Spleen (tissue), 11 donors: ENCODE data around the gene EGLN3. TPM values are rescaled to one million over a fixed set of nuclear protein-coding genes. Genes with fewer than 3 reads are reported as not detected.

Experiments
- DNase-seq: peaks from one replicate; pipeline ENCODE4 v3.0.0-alpha.2; 2020
- H3K27ac ChIP-seq, 8 donors: fragments of 200-600 bp; sonication (generic) in 7 of 8; 1 replicate in 4 of 8; 2 replicates in 4 of 8; pipeline versions ENCODE4 v1.5.0 to v1.8.0; 2016 to 2021; ENCODE audit warnings: inconsistent platforms in 4 of 8, mild to moderate bottlenecking in 4 of 8, moderate library complexity in 1 of 8
- H3K27me3 ChIP-seq, 7 donors: fragments of 200-600 bp; sonication (generic) in 6 of 7; replicated peaks in 1 of 7; 1 replicate in 4 of 7; 2 replicates in 3 of 7; pipeline versions ENCODE4 v1.5.0 to v1.8.0; 2016 to 2021; ENCODE audit warnings: inconsistent platforms in 3 of 7, mild to moderate bottlenecking in 1 of 7
- H3K36me3 ChIP-seq, 6 donors: fragments of 200-600 bp; sonication (generic) in 5 of 6; 1 replicate in 4 of 6; 2 replicates in 2 of 6; pipeline versions ENCODE4 v1.5.0 to v1.8.0; 2016 to 2021; ENCODE audit warnings: inconsistent platforms in 2 of 6
- H3K4me1 ChIP-seq, 6 donors: fragments of 200-600 bp; sonication (generic) in 5 of 6; 1 replicate in 3 of 6; 2 replicates in 3 of 6; pipeline versions ENCODE4 v1.5.0 to v1.8.0; 2016 to 2021; ENCODE audit warnings: inconsistent platforms in 3 of 6
- H3K4me3 ChIP-seq, 8 donors: fragments of 200-600 bp; sonication (generic) in 7 of 8; 1 replicate in 4 of 8; 2 replicates in 4 of 8; pipeline versions ENCODE4 v1.5.0 to v1.8.0; 2016 to 2021; ENCODE audit warnings: inconsistent platforms in 4 of 8, mild to moderate bottlenecking in 4 of 8, moderate library complexity in 2 of 8
- H3K9me3 ChIP-seq, 8 donors: fragments of 200-600 bp; sonication (generic) in 7 of 8; 1 replicate in 4 of 8; 2 replicates in 4 of 8; pipeline versions ENCODE4 v1.5.0 to v1.8.0; 2016 to 2021; ENCODE audit warnings: inconsistent platforms in 4 of 8
- CTCF ChIP-seq, 11 experiments: fragments of 200-600 bp in 7 of 11; fragments of 450-650 bp in 4 of 11; sonication (generic) in 4 of 11; IDR thresholded peaks in 8 of 11; conservative IDR thresholded peaks in 3 of 11; 1 replicate in 7 of 11; 2 replicates in 4 of 11; pipeline versions ENCODE4 v1.4.0 to v1.8.0; 2016 to 2021; ENCODE audit warnings: antibody characterized with exemption in 11 of 11, inconsistent platforms in 4 of 11, mild to moderate bottlenecking in 1 of 11
- POLR2A ChIP-seq, 3 donors: fragments of 450-650 bp; IDR thresholded peaks; one replicate each; pipeline ENCODE4 v1.5.1; 2017; ENCODE audit warnings: antibody characterized with exemption in 3 of 3, mild to moderate bottlenecking in 1 of 3
- POLR2AphosphoS5 ChIP-seq, 3 donors: sonication (generic); formaldehyde crosslinking; IDR thresholded peaks; one replicate each; pipeline ENCODE4 v1.5.1; 2017; ENCODE audit warnings: antibody characterized with exemption in 3 of 3
- WGBS, 5 donors: extraction: QIAGEN DNeasy Blood & Tissue Kit in 3 of 5; methylation state at CpG; one replicate each; pipeline versions ENCODE4 v1.1.5 to v1.1.7; 2013 to 2018; 5-methylcytosine and 5-hydroxymethylcytosine counted together
- intact Hi-C: fragments of 100-400 bp; cut with DNase I; formaldehyde crosslinking; loops from one replicate; pipeline ENCODE4 v1.15.0; 2023; ENCODE audit warnings: low total_unique reads
- polyA plus RNA-seq, 3 donors: library from polyadenylated mRNA; stranded (reverse); fragments of 200-250 nt; gene quantifications; one replicate each; pipeline ENCODE4 v1.2.1, GENCODE V29; 2013
- total RNA-seq, 7 donors: library from RNA; depleted of rRNA in 3 of 7; stranded (reverse); fragments of >200 nt in 3 of 7; fragmentation: NEBNext Ultra II Directional in 4 of 7; extraction: Animal tissue kit (Norgen Biotek cat#: 25700) in 4 of 7; gene quantifications; one replicate each; pipeline versions ENCODE4 v1.1.0 to v1.2.1, GENCODE V29; 2016 to 2021
- donor health status: healthy with polysubstance abuse.
- donor health status: DM: no; HTN: no; CAD: no; lungs with moderate emphysema.
- donor health status: DM: no; HTN: no; CAD: no.
- donor health status: Bipolar disorder and iron deficiency.
- donor health status: healthy.
- donor health status: DM: no; HTN: no; CAD: no.
- donor health status: DM: yes; HTN: yes; CAD: no.

EGLN3 gene
- total and polyA plus RNA-seq, 10 donors: 4.0 to 21.5 (median 7.8) TPM

GRCh38 chr14:33948145-33948868 lies 2.6 kb downstream of the EGLN3 start:
- Histone ChIP-seq H3K4me1 (peaks cover 7 to 33% (median 16%) of the 10 kb centered on the region in 6 donors), H3K36me3 (no peaks in the 10 kb centered on the region), H3K4me3 (peak overlapping the region in 4 of 8 donors; percentile 55 to 77 (median 65)), H3K9me3 (no peaks in the 10 kb centered on the region), H3K27me3 (peaks cover 0 to 62% (median 12%) of the 10 kb centered on the region in 7 donors), H3K27ac (no peak overlapping the region)
- WGBS, 5 donors: 58 to 80% (median 64%) methylated on average over 3 of the region's 3 CpGs
- TF ChIP-seq POLR2A (IDR thresholded peaks at IDR 0.05): no peak
- no peak for TF ChIP-seq CTCF (IDR thresholded peaks at IDR 0.05 in 8 of 11, conservative IDR thresholded peaks at IDR 0.05 in 3 of 11)
- TF ChIP-seq POLR2AphosphoS5 (IDR thresholded peaks at IDR 0.05): no peak
- no peak for DNase-seq
- intact Hi-C loops: no loop called here

- Histone ChIP-seq H3K9me3 (no peaks in the 10 kb centered on the region), H3K4me3 (peak overlapping the region in 3 of 8 donors; percentile 11 to 77 (median 27)), H3K36me3 (no peaks in the 10 kb centered on the region), H3K27me3 (peaks cover 0 to 47% (median 12%) of the 10 kb centered on the region in 7 donors), H3K27ac (peak overlapping the region in 5 of 8 donors; percentile 32 to 54 (median 34)), H3K4me1 (peaks cover 7 to 33% (median 16%) of the 10 kb centered on the region in 6 donors)
- DNase-seq: no peak
- intact Hi-C loops: no loop called here
- WGBS, 5 donors: 41 to 49% (median 45%) methylated on average over 5 of the region's 5 CpGs
- TF ChIP-seq CTCF (IDR thresholded peaks at IDR 0.05 in 8 of 11, conservative IDR thresholded peaks at IDR 0.05 in 3 of 11): no peak
- no peak for TF ChIP-seq POLR2AphosphoS5 (IDR thresholded peaks at IDR 0.05)
- TF ChIP-seq POLR2A (IDR thresholded peaks at IDR 0.05): no peak
Measured at GRCh38 chr14:33946679-33947476, 4.0 kb downstream of the EGLN3 start.

GRCh38 chr14:33945210-33946088 lies 5.4 kb downstream of the EGLN3 start:
- no peak overlapping the region for H3K4me3 ChIP-seq
- intact Hi-C loops: no loop called here
- H3K27me3 ChIP-seq: peaks cover 0 to 33% (median 7%) of the 10 kb centered on the region in 7 donors
- H3K9me3 ChIP-seq: no peaks in the 10 kb centered on the region
- TF ChIP-seq CTCF (IDR thresholded peaks at IDR 0.05 in 8 of 11, conservative IDR thresholded peaks at IDR 0.05 in 3 of 11): no peak
- no peak for TF ChIP-seq POLR2AphosphoS5 (IDR thresholded peaks at IDR 0.05)
- no peak for TF ChIP-seq POLR2A (IDR thresholded peaks at IDR 0.05)
- H3K27ac ChIP-seq: no peak overlapping the region
- DNase-seq: no peak
- H3K36me3 ChIP-seq: no peaks in the 10 kb centered on the region
- WGBS, 5 donors: 91 to 96% (median 92%) methylated on average over 4 of the region's 4 CpGs
- peaks cover 0 to 19% (median 7%) of the 10 kb centered on the region in 6 donors for H3K4me1 ChIP-seq
